ENCODE measurements around the gene CFTR.

DNA sequence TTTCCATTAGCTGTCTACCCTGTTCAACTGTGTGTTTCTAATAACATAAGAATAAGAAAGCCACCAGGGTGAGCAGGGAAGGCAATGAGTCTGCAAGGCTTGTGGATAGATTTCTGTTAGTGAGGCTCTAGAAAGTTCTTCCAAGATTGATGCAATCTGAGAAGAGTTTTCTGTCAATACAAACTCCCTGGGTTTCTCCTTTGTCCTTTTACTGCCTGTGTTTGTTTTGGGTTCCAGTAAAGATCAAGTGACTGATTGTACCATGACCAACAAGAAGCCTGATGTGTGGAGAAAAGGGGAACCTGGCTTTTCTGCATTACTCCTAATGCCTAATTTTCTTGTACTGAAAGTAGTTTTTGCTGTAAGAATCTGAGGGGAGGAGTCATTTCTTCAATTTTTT lies 139.9 kb downstream of the CFTR start:
- TF ChIP-seq, protein P1, sequence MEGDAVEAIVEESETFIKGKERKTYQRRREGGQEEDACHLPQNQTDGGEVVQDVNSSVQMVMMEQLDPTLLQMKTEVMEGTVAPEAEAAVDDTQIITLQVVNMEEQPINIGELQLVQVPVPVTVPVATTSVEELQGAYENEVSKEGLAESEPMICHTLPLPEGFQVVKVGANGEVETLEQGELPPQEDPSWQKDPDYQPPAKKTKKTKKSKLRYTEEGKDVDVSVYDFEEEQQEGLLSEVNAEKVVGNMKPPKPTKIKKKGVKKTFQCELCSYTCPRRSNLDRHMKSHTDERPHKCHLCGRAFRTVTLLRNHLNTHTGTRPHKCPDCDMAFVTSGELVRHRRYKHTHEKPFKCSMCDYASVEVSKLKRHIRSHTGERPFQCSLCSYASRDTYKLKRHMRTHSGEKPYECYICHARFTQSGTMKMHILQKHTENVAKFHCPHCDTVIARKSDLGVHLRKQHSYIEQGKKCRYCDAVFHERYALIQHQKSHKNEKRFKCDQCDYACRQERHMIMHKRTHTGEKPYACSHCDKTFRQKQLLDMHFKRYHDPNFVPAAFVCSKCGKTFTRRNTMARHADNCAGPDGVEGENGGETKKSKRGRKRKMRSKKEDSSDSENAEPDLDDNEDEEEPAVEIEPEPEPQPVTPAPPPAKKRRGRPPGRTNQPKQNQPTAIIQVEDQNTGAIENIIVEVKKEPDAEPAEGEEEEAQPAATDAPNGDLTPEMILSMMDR (IDR thresholded peaks at IDR 0.05; ENCODE audit: insufficient read depth, low read length, poor library complexity, severe bottlenecking) = no peak
- no peak for TF ChIP-seq EZH2phosphoT487 (conservative IDR thresholded peaks at IDR 0.05; ENCODE audit: low read length)
